Muscle of leg (tissue), 16 donors: ENCODE data around the gene GSTA1. TPM values are rescaled to one million over a fixed set of nuclear protein-coding genes. Genes with fewer than 3 reads are reported as not detected.
"Not testable (repeated sequence)": the region's sequence is repeated elsewhere in the genome, so short reads cannot be mapped to it uniquely, and the experiment has no call there.

Source experiments
- DNase-seq: peaks from one replicate; pipeline ENCODE4 v3.0.0; 2013
- H3K27ac ChIP-seq: one replicate; pipeline ENCODE4 v1.5.1; 2013; ENCODE audit warnings: mild to moderate bottlenecking, low read length, control low read depth
- H3K27me3 ChIP-seq: one replicate; pipeline ENCODE4 v1.6.1; 2013; ENCODE audit warnings: low read length; ENCODE audit not compliant: control insufficient read depth, insufficient read depth
- H3K36me3 ChIP-seq: one replicate; pipeline ENCODE4 v1.6.1; 2013; ENCODE audit warnings: low read length; ENCODE audit not compliant: control insufficient read depth, insufficient read depth
- H3K4me1 ChIP-seq: one replicate; pipeline ENCODE4 v1.6.1; 2013; ENCODE audit warnings: low read length; ENCODE audit not compliant: control insufficient read depth, insufficient read depth
- H3K4me3 ChIP-seq: one replicate; pipeline ENCODE4 v1.5.1; 2013; ENCODE audit warnings: low read length, control low read depth
- H3K9me3 ChIP-seq: replicated peaks from 2 replicates; pipeline ENCODE4 v1.6.1; 2013; ENCODE audit warnings: low read depth, low read length; ENCODE audit not compliant: control insufficient read depth
- WGBS: methylation state at CpG from one replicate; pipeline ENCODE4 v1.1.5; 2013; ENCODE audit warnings: missing lambda C conversion rate; ENCODE audit not compliant: insufficient coverage; 5-methylcytosine and 5-hydroxymethylcytosine counted together
- long read RNA-seq, 11 donors: transcript quantifications; one replicate each; lab custom pipeline, GENCODE V29; 2026
- polyA plus RNA-seq, 8 donors: library from polyadenylated mRNA; unstranded; fragments of 120-200 nt; gene quantifications; one replicate each; pipeline versions ENCODE4 v1.2.1 to v1.2.3, GENCODE V29; 2013; ENCODE audit warnings: inconsistent platforms in 1 of 8, low replicate concordance in 1 of 8; ENCODE audit not compliant: insufficient read length in 8 of 8, insufficient read depth in 1 of 8
- total RNA-seq: library from RNA; stranded (reverse); fragments of 120-200 nt; gene quantifications from one replicate; pipeline ENCODE4 v1.2.4, GENCODE V29; 2013

GSTA1 gene
- total RNA-seq (not detected), polyA plus RNA-seq (10 to 100 TPM in 1 of 8 donors, 1 to 10 TPM in 2, under 1 TPM in 4, not detected in 1; 0.15 to 25.5 (median 0.60) TPM)
- long read RNA-seq, donor 1: 0 reads
- long read RNA-seq, donor 2: 0 reads
- long read RNA-seq, donor 3, partial matches to known transcripts: 0 of 1 reads
- long read RNA-seq, donor 3, other reads (novel, unspliced or antisense): 0 of 1 reads
- long read RNA-seq, donor 4: 0 reads
- long read RNA-seq, donor 5: 0 reads
- long read RNA-seq, donor 6: 0 reads
- long read RNA-seq, donor 7: 0 reads
- long read RNA-seq, donor 8: 0 reads
- long read RNA-seq, donor 9, partial matches to known transcripts: 0 of 4 reads
- long read RNA-seq, donor 9, other reads (novel, unspliced or antisense): 0 of 4 reads
- long read RNA-seq, donor 10: 0 reads
- long read RNA-seq, donor 11, partial matches to known transcripts: 0 of 3 reads
- long read RNA-seq, donor 11, other reads (novel, unspliced or antisense): 0 of 3 reads

GRCh38 chr6:52803668-52804255 is at the start of gene GSTA1:
Gene GSTA1 (minus strand): TSS chr6:52803816. CDS start chr6:52799267, 4,549 bp downstream.
- not testable (repeated sequence) for DNase-seq

GRCh38 chr6:52849137-52849536 is 45.5 kb upstream of the GSTA1 start:
- H3K4me1 ChIP-seq: no peaks in the 10 kb centered on the region
- H3K9me3 ChIP-seq: no peaks in the 10 kb centered on the region
- no peak for DNase-seq
- H3K36me3 ChIP-seq: no peaks in the 10 kb centered on the region
- no peak overlapping the region for H3K27ac ChIP-seq
- H3K27me3 ChIP-seq: no peaks in the 10 kb centered on the region
- WGBS: 69% methylated on average over 4 of the region's 4 CpGs
- no peak overlapping the region for H3K4me3 ChIP-seq

More at GRCh38 chr6:52803668-52804255, at the start of gene GSTA1:
- not testable (repeated sequence) for H3K9me3 ChIP-seq, H3K4me1 ChIP-seq, H3K27me3 ChIP-seq, H3K27ac ChIP-seq, H3K36me3 ChIP-seq, H3K4me3 ChIP-seq
- WGBS: no CpG with 5 or more reads among the region's 5 CpGs

- no peak for DNase-seq
- WGBS: no CpG with 5 or more reads among the region's 1 CpG
Measured at GRCh38 chr6:52846002-52846401, 42.4 kb upstream of the GSTA1 start.

GRCh38 chr6:52843605-52844004 is 40.0 kb upstream of the GSTA1 start:
- H3K4me3 ChIP-seq: no peak overlapping the region
- H3K36me3 ChIP-seq: no peaks in the 10 kb centered on the region
- no peaks in the 10 kb centered on the region for H3K27me3 ChIP-seq
- no peak for DNase-seq
- no peak overlapping the region for H3K27ac ChIP-seq
- H3K9me3 ChIP-seq: no peaks in the 10 kb centered on the region
- WGBS: 83% methylated on average over 1 of the region's 4 CpGs
- H3K4me1 ChIP-seq: no peaks in the 10 kb centered on the region

More at GRCh38 chr6:52846002-52846401, 42.4 kb upstream of the GSTA1 start:
- Histone ChIP-seq H3K36me3 (no peaks in the 10 kb centered on the region), H3K9me3 (no peaks in the 10 kb centered on the region), H3K27me3 (no peaks in the 10 kb centered on the region), H3K27ac (no peak overlapping the region), H3K4me1 (no peaks in the 10 kb centered on the region), H3K4me3 (no peak overlapping the region)

GRCh38 chr6:52840763-52841585 is 37.4 kb upstream of the GSTA1 start, which contains the start of gene GSTA5:
Gene GSTA5 (minus strand): TSS chr6:52840813.
- Histone ChIP-seq H3K4me3 (no peak within 1 kb of the TSS), H3K4me1 (no peaks in the 10 kb centered on the region)

GRCh38 chr6:52839124-52840055 is 35.8 kb upstream of the GSTA1 start:
- Histone ChIP-seq H3K27ac (no peak overlapping the region), H3K27me3 (no peaks in the 10 kb centered on the region), H3K4me3 (no peak overlapping the region), H3K36me3 (no peaks in the 10 kb centered on the region), H3K9me3 (no peaks in the 10 kb centered on the region), H3K4me1 (no peaks in the 10 kb centered on the region)
- DNase-seq: peak; percentile 16
- 73% methylated on average over 10 of the region's 20 CpGs for WGBS

More at GRCh38 chr6:52840763-52841585, 37.4 kb upstream of the GSTA1 start, which contains the start of gene GSTA5:
- H3K36me3 ChIP-seq: no peaks in the 10 kb centered on the region
- H3K9me3 ChIP-seq: no peaks in the 10 kb centered on the region
- 83% methylated on average over 2 of the region's 5 CpGs for WGBS
- no peak for DNase-seq
- H3K27me3 ChIP-seq: no peaks in the 10 kb centered on the region
- no peak within 1 kb of the TSS for H3K27ac ChIP-seq

GRCh38 chr6:52834481-52834880 is 30.9 kb upstream of the GSTA1 start:
- H3K27ac ChIP-seq: no peak overlapping the region
- no peaks in the 10 kb centered on the region for H3K36me3 ChIP-seq
- DNase-seq: no peak
- peaks cover under 1% of the 10 kb centered on the region for H3K9me3 ChIP-seq
- WGBS: 80% methylated on average over 1 of the region's 1 CpG
- H3K4me1 ChIP-seq: no peaks in the 10 kb centered on the region
- H3K27me3 ChIP-seq: no peaks in the 10 kb centered on the region
- no peak overlapping the region for H3K4me3 ChIP-seq

GRCh38 chr6:52830869-52831268 is 27.3 kb upstream of the GSTA1 start:
- H3K27me3 ChIP-seq, H3K4me3 ChIP-seq, H3K4me1 ChIP-seq, H3K36me3 ChIP-seq, H3K9me3 ChIP-seq, H3K27ac ChIP-seq, DNase-seq: not testable (repeated sequence)
- no CpG with 5 or more reads among the region's 4 CpGs for WGBS
